Activated CD4-positive, alpha-beta T cell treated with anti-CD3 and anti-CD28 coated beads, Interleukin-2, amount 50 U/mL, for 16 hours (primary cell): Measurements from ENCODE around the gene C20orf173.

Experiments
- DNase-seq: peaks from one replicate; pipeline ENCODE4 v3.0.0-alpha.2; 2020

C20orf173 gene

DNA sequence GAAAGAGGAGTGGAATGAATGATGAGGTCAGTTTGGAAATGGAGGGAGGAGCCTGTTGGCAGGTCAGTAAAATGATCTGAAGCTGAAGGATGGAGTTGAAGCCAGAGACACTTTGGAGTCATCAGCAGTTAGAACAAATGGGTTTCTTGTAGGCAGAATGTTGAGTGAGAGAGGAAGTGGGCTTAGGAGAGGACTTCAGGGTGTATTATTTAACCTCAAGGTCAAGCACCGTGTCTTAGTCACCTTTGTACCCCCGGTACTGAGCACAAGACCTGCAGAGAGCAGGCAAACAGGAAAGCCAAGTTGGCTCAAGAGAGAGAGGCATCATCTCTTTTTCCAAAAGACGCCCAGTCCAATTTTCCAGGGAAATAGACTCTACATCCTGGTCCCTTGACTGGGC lies 23.3 kb downstream of the C20orf173 start:
- DNase-seq = no peak

DNA sequence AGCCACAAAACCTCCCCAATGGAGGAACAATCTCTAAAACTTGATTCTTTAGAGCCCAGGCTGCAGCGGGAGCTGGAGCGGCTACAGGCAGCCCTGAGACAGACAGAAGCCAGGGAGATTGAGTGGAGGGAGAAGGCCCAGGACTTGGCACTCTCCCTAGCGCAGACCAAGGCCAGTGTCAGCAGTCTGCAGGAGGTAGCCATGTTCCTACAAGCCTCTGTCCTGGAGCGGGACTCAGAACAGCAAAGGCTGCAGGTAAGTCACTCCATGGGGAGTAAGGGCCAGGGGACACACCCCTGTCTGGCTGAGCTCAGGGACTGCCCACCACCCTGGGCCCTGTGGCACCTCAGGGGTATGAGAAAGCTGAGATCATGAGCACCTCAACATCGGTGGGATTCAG lies 24.7 kb downstream of the C20orf173 start:
- DNase-seq = no peak

DNA sequence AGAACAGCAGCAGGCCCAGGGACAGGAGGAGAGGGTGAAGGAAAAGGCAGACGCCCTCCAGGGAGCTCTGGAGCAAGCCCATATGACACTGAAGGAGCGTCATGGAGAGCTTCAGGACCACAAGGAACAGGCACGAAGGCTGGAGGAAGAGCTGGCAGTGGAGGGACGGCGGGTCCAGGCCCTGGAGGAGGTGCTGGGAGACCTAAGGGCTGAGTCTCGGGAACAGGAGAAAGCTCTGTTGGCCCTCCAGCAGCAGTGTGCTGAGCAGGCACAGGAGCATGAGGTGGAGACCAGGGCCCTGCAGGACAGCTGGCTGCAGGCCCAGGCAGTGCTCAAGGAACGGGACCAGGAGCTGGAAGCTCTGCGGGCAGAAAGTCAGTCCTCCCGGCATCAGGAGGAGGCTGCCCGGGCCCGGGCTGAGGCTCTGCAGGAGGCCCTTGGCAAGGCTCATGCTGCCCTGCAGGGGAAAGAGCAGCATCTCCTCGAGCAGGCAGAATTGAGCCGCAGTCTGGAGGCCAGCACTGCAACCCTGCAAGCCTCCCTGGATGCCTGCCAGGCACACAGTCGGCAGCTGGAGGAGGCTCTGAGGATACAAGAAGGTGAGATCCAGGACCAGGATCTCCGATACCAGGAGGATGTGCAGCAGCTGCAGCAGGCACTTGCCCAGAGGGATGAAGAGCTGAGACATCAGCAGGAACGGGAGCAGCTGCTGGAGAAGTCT lies 25.5 kb downstream of the C20orf173 start:
- no peak for DNase-seq

DNA sequence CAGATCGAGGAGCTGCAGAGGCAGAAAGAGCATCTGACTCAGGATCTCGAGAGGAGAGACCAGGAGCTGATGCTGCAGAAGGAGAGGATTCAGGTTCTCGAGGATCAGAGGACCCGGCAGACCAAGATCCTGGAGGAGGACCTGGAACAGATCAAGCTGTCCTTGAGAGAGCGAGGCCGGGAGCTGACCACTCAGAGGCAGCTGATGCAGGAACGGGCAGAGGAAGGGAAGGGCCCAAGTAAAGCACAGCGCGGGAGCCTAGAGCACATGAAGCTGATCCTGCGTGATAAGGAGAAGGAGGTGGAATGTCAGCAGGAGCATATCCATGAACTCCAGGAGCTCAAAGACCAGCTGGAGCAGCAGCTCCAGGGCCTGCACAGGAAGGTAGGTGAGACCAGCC lies 26.2 kb downstream of the C20orf173 start:
- no peak for DNase-seq

DNA sequence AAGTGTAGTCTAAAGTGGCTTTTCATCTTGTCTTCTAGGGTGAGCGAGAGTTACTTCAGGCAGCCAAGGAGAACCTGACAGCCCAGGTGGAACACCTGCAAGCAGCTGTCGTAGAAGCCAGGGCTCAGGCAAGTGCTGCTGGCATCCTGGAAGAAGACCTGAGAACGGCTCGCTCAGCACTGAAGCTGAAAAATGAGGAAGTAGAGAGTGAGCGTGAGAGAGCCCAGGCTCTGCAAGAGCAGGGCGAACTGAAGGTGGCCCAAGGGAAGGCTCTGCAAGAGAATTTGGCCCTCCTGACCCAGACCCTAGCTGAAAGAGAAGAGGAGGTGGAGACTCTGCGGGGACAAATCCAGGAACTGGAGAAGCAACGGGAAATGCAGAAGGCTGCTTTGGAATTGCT lies 27.1 kb downstream of the C20orf173 start:
- no peak for DNase-seq

DNA sequence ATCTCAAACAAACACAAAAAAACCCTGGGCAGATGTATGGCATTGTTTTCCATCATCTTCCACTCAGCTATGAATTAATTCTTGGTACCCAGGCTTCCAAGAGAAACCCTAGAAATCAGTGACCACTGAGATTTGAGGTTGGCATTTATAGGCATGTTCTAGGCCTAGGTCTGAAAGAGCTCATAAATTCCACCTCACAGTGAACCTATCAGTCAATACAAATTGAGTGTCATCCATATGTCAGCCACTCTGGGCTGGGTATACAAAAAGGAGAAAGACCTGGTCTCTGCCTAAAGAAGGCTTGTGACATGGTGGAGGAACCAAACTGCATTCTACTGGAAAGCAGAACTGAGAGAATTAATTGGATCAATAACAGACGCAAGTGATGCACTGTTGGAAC lies 30.2 kb downstream of the C20orf173 start:
- DNase-seq = no peak

DNA sequence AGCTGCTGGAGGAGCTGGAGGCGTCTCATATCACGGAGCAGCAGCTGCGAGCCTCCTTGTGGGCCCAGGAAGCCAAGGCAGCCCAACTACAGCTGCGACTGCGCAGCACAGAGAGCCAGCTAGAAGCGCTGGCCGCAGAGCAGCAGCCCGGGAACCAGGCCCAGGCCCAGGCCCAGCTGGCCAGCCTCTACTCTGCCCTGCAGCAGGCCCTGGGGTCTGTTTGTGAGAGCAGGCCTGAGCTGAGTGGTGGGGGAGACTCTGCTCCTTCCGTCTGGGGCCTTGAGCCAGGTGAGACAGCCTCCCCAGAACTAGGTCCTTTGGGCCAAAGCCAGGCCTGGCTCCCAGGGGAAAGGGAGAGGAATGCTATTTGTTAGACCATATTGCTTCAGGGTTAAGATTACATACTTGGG lies 31.7 kb downstream of the C20orf173 start:
- no peak for DNase-seq

DNA sequence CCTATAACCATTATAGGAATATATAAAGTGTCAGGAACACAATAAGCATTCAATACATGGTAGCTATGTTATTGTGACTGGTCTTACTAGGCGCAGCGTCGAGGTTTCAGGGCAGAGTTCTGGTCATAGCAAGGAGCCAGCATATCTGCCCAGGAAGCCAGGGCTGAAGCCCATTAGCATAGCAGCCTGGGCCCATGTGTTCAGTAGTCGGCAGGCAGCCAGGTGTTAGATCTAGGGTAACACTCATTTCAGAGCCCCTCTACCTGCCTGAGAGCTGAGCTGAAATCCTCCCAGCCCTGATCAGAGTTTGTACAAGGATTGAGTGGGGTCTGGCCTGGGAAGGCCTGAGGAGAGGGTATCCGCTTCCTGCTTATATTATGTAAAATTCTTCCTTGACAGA lies 32.1 kb downstream of the C20orf173 start:
- DNase-seq = no peak

DNA sequence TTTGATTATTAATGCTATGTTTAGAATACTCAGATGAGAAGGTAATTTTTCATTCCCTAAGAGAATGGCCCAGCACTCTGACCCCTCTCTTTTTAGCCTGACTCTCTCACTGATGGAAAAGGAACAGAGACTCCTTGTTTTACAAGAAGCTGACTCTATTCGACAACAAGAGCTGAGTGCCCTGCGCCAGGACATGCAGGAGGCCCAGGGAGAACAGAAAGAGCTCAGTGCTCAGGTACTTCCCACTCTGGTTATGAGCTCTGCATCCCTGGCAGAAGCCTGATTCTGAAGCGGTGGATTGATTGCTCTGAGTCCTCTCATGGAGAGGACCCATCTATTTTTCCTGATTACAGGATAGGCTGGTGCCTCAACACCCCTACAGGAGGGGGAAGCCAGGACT lies 33.0 kb downstream of the C20orf173 start:
- no peak for DNase-seq

DNA sequence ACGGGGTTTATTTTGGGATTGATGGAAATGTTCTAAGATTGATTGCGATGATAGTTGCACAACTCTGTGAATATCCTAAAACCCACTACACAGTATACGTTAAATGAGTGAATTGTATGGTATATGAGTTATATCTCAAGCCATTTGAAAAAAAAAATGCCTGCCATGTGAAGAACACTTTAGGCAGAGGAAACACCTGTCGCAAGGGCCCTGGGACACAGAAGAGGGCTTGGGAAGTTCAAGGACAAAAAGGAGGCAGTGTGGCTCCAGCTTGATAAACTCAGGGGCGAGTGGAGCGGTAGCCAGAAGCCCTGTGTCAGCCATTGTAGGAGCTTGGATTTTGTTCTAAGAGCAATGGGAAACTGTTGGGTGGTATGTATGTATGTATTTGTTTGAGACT lies 37.1 kb downstream of the C20orf173 start:
- DNase-seq = no peak

DNA sequence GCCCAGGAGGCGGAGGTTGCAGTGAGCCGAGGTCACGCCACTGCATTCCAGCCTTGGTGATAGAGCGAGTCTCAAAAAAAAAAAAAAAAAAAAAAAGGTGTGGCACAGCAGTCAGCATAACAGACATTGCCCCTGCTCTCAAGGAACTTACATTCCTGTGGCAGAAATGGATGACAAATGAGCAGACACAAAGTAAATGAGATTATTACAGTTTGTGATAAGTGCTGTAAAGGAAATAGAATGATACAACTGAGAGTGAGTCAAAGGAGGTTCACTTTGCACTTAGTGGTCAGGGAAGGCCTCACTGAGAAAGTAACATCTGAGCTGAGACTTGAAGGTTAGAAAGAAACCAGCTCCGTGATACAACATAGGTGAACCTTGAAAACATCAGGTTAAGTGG lies 37.6 kb downstream of the C20orf173 start:
- DNase-seq = no peak

DNA sequence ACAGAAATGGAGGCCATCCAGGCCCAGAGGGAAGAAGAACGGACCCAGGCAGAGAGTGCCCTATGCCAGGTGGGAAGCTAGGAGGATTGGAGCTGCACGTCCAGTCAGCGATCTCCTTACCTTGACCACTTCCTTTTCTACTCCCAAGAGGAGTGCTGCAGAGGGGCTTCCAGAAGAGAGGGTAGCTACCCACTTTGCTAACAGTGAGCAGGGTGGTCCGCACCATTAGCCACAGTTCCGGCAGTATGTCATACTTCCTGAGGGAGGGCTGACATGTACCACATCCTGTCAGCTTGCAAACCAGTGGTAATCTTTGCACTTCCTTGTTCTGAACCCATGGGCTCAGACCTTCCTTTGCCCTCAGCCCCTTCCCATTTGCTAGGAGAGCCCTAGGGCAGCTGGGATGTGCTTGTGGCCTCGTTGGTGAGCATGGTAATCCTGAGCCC lies 38.7 kb downstream of the C20orf173 start:
- peak; percentile 80 for DNase-seq

DNA sequence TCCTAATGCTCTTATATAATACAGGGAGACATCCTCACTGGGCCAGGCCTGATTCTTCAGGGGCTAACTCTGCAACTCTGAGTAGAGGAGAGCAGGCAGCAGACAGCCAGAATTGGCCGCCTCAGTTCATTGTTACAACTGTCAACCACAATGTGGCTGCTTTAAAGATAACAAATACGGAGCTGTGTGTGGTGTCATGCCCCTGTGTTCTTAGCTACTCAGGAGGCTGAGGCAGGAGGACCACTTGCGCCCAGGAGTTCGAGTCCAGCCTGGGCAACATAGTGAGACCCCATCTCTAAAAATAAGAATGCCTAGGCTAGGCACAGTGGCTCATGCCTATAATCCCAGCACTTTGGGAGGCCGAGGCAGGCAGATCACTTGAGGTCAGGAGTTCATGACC lies 39.7 kb downstream of the C20orf173 start:
- DNase-seq = no peak

DNA sequence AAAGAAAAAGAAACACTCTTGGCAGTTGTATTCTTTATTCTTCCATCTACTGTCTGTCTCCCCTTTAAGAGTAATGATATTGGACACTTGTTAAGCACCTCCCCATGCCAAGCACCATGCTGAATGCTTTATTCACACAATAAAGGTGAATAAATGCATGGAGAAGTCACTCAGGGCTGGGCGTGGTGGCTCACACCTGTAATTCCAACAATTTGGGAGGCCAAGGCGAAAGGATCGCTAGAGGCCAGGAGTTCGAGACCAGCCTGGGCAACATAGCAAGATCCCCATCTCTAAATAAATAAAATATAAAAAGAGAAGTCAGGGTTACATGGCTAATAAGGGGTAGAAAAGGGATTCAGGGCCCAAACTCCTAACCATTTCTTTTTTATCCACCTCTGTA lies 42.0 kb downstream of the C20orf173 start:
- DNase-seq = no peak

DNA sequence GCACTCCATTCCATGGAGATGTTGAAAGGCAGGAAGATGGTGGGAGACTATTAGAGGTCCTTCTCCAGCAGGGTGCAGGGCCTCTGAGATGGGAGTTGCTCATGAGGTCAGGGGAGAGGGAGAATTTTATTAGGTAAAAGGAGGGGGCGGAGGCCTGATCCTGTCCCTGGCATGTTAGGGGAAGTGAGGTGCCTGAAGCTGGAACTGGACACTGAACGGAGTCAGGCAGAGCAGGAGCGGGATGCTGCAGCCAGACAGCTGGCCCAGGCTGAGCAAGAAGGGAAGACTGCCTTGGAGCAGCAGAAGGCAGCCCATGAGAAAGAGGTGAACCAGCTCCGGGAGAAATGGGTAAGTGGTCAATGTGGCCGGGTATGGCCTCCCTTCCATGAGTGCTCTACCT lies 49.7 kb downstream of the C20orf173 start:
- DNase-seq = no peak

DNA sequence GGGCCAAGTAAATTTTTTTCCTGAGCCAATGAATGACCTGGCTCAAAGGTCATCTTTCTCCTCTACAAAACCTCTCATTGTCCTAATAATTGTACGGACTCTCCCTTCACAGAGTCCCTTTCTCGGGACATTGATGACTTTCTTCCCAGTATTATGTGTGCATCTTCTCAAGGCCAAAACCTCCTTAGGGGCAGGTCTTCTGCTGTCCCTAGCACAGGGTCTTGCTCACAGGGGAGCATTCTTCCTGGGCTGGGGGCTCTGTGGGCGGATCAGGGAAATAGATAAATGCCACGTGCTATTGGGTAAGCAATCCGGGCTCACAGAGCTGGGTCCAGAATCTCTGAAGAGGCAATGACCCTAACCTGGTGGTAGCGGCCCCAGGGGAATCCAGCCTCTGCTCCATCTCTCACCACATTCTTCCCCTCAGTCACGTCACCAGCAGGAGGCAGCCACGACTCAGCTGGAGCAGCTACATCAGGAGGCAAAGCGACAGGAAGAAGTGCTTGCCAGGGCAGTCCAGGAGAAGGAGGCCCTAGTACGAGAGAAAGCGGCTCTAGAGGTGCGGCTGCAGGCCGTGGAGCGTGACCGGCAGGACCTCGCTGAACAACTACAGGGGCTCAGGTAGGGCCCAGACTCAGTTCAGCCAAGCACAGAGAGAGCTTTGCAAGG lies 50.5 kb downstream of the C20orf173 start:
- DNase-seq = no peak
